Common myeloid progenitor, CD34-positive (primary cell): ENCODE measurements around the gene LGSN.
"Not testable (repeated sequence)": the region's sequence is repeated elsewhere in the genome, so short reads cannot be mapped to it uniquely, and the experiment has no call there.

ENCODE experiments used
- CTCF ChIA-PET: fragments of 350-600 bp; sonication (Branson Sonifier 250); formaldehyde crosslinking; loops from one replicate; lab custom pipeline; 2021; ENCODE audit warnings: antibody characterized with exemption; lab: Charles Lee
- POLR2A ChIA-PET: fragments of 350-600 bp; sonication (Branson Sonifier 250); formaldehyde crosslinking; loops from one replicate; lab custom pipeline; 2021; ENCODE audit warnings: antibody characterized with exemption; lab: Charles Lee
- DNase-seq, 3 donors: peaks; one replicate each; pipeline versions ENCODE4 v3.0.0 to v3.0.0-alpha.2; 2013
- H3K27ac ChIP-seq, 2 experiments: 1 replicate in 1 of 2; 2 replicates in 1 of 2; pipeline ENCODE4 v1.7.0; 2013; ENCODE audit warnings: inconsistent platforms in 2 of 2, low read length in 2 of 2, mild to moderate bottlenecking in 2 of 2, low read depth in 1 of 2, moderate library complexity in 1 of 2; ENCODE audit not compliant: severe bottlenecking in 2 of 2, insufficient read depth in 1 of 2, poor library complexity in 1 of 2
- H3K27me3 ChIP-seq, 5 experiments: replicated peaks in 2 of 5; 1 replicate in 3 of 5; 2 replicates in 2 of 5; pipeline versions ENCODE4 v1.6.1 to v1.7.0; 2013; ENCODE audit warnings: low read length in 4 of 5, mild to moderate bottlenecking in 2 of 5, moderate library complexity in 2 of 5, inconsistent platforms in 1 of 5; ENCODE audit not compliant: insufficient read depth in 5 of 5, control insufficient read depth in 4 of 5
- H3K36me3 ChIP-seq, 4 experiments: 1 replicate in 2 of 4; 2 replicates in 2 of 4; pipeline versions ENCODE4 v1.6.1 to v1.7.0; 2013; ENCODE audit warnings: low read length in 3 of 4, control low read depth in 1 of 4, mild to moderate bottlenecking in 1 of 4; ENCODE audit not compliant: control insufficient read depth in 4 of 4, insufficient read depth in 4 of 4
- H3K4me1 ChIP-seq, 4 experiments: 1 replicate in 3 of 4; 2 replicates in 1 of 4; pipeline versions ENCODE4 v1.6.1 to v1.7.1; 2013; ENCODE audit warnings: low read length in 3 of 4, mild to moderate bottlenecking in 3 of 4, control low read depth in 1 of 4, inconsistent platforms in 1 of 4, moderate library complexity in 1 of 4; ENCODE audit not compliant: control insufficient read depth in 4 of 4, insufficient read depth in 4 of 4; ENCODE audit errors: control extremely low read depth in 1 of 4
- H3K4me3 ChIP-seq, 7 experiments: 1 replicate in 4 of 7; 2 replicates in 3 of 7; pipeline versions ENCODE4 v1.5.1 to v1.7.0; 2013; ENCODE audit warnings: mild to moderate bottlenecking in 7 of 7, low read length in 6 of 7, moderate library complexity in 6 of 7, inconsistent platforms in 2 of 7, low read depth in 2 of 7, control low read depth in 1 of 7; ENCODE audit not compliant: insufficient read depth in 4 of 7, control insufficient read depth in 1 of 7; ENCODE audit errors: extremely low read depth in 1 of 7
- H3K9me3 ChIP-seq, 5 experiments: 1 replicate in 4 of 5; 2 replicates in 1 of 5; pipeline versions ENCODE4 v1.6.1 to v1.7.1; 2013; ENCODE audit warnings: low read length in 4 of 5, mild to moderate bottlenecking in 2 of 5, inconsistent platforms in 1 of 5, low read depth in 1 of 5, moderate library complexity in 1 of 5; ENCODE audit not compliant: control insufficient read depth in 4 of 5, insufficient read depth in 2 of 5; ENCODE audit errors: control extremely low read depth in 1 of 5
- WGBS: methylation state at CpG from one replicate; pipeline ENCODE4 v1.1.5; 2013; ENCODE audit not compliant: insufficient coverage; 5-methylcytosine and 5-hydroxymethylcytosine counted together

LGSN gene

GRCh38 chr6:63333440-63333839 is 13.7 kb upstream of the LGSN start:
- Histone ChIP-seq H3K4me3 (no peak overlapping the region), H3K27ac (no peak overlapping the region), H3K36me3 (no peaks in the 10 kb centered on the region), H3K4me1 (no peaks in the 10 kb centered on the region), H3K27me3 (peaks cover 0 to 1% (median 0%) of the 10 kb centered on the region in 5 experiments), H3K9me3 (peaks cover 0 to 1% (median 0%) of the 10 kb centered on the region in 5 experiments)
- no peak for DNase-seq
- 94% methylated on average over 2 of the region's 2 CpGs for WGBS
- ChIA-PET POLR2A (no interaction called here), CTCF (no interaction called here)

- 93% methylated on average over 8 of the region's 15 CpGs for WGBS
- H3K27ac ChIP-seq, H3K9me3 ChIP-seq, CTCF ChIA-PET, H3K4me1 ChIP-seq, DNase-seq, H3K4me3 ChIP-seq, H3K36me3 ChIP-seq, H3K27me3 ChIP-seq, POLR2A ChIA-PET: not testable (repeated sequence)
These were observed 6.8 kb upstream of the LGSN start for GRCh38 chr6:63326630-63327029.

- WGBS, result no CpG with 5 or more reads among the region's 1 CpG
- Histone ChIP-seq H3K27ac (no peak overlapping the region), H3K4me1 (no peaks in the 10 kb centered on the region), H3K4me3 (no peak overlapping the region), H3K27me3 (no peaks in the 10 kb centered on the region), H3K36me3 (no peaks in the 10 kb centered on the region), H3K9me3 (peaks cover 0 to 3% (median 0%) of the 10 kb centered on the region in 5 experiments)
- DNase-seq, result no peak
- POLR2A ChIA-PET, result no interaction called here
- CTCF ChIA-PET, result interaction anchor here (1.2 kb wide), 1 partner anchor 13 kb away, joined by 3 read pairs; no protein-coding TSS in a partner anchor
These were observed 3.2 kb upstream of the LGSN start for GRCh38 chr6:63322981-63323380.

GRCh38 chr6:63321821-63322220 is 2.0 kb upstream of the LGSN start:
- Histone ChIP-seq H3K4me1 (no peaks in the 10 kb centered on the region), H3K27ac (no peak overlapping the region), H3K36me3 (no peaks in the 10 kb centered on the region), H3K27me3 (no peaks in the 10 kb centered on the region), H3K9me3 (peaks cover 0 to 3% (median 0%) of the 10 kb centered on the region in 5 experiments), H3K4me3 (no peak overlapping the region)
- ChIA-PET POLR2A (no interaction called here), CTCF (no interaction called here)
- WGBS, result no CpG with 5 or more reads among the region's 1 CpG
- no peak for DNase-seq

GRCh38 chr6:63317641-63318040 is 2.1 kb downstream of the LGSN start:
- Histone ChIP-seq H3K27me3 (no peaks in the 10 kb centered on the region), H3K4me1 (no peaks in the 10 kb centered on the region), H3K36me3 (no peaks in the 10 kb centered on the region), H3K27ac (no peak overlapping the region), H3K4me3 (no peak overlapping the region), H3K9me3 (no peaks in the 10 kb centered on the region)
- ChIA-PET POLR2A (no interaction called here), CTCF (no interaction called here)
- no peak for DNase-seq
- WGBS, result no CpG with 5 or more reads among the region's 1 CpG

GRCh38 chr6:63316113-63316512 is 3.7 kb downstream of the LGSN start:
- WGBS, result no CpG with 5 or more reads among the region's 3 CpGs
- ChIA-PET CTCF (interaction anchor here (1.4 kb wide), 1 partner anchor 282 kb away, joined by 3 read pairs; no protein-coding TSS in a partner anchor), POLR2A (no interaction called here)
- Histone ChIP-seq H3K4me1 (no peaks in the 10 kb centered on the region), H3K36me3 (no peaks in the 10 kb centered on the region), H3K27me3 (no peaks in the 10 kb centered on the region), H3K4me3 (no peak overlapping the region), H3K9me3 (no peaks in the 10 kb centered on the region), H3K27ac (no peak overlapping the region)
- DNase-seq, result no peak

- POLR2A ChIA-PET, result no interaction called here
- WGBS, result 100% methylated on average over 1 of the region's 2 CpGs
- Histone ChIP-seq H3K4me3 (no peak overlapping the region), H3K4me1 (no peaks in the 10 kb centered on the region), H3K27ac (no peak overlapping the region), H3K9me3 (no peaks in the 10 kb centered on the region), H3K36me3 (no peaks in the 10 kb centered on the region), H3K27me3 (no peaks in the 10 kb centered on the region)
- no peak for DNase-seq
- CTCF ChIA-PET, result no interaction called here
These were observed 6.7 kb downstream of the LGSN start for GRCh38 chr6:63313111-63313510.
